HCT116 (cell line): ENCODE measurements around the gene NDRG3. TPM values are rescaled to one million over a fixed set of nuclear protein-coding genes. Genes with fewer than 3 reads are reported as not detected.

Experiments
- ATAC-seq: fragments of 200-7000 bp; cut with Tn5 transposase; 2 replicates; pipeline ENCODE4 v1.9.1; 2020; ENCODE audit warnings: mild to moderate bottlenecking, moderate library complexity
- BruUV-seq: library from RNA; stranded (reverse); fragments of 400-500 nt; replicated peaks from 2 replicates; lab custom pipeline; 2021; lab: Mats Ljungman, UMichigan
- CTCF ChIA-PET: fragments of 300-600 bp; sonication (Branson Sonifier 250); formaldehyde crosslinking; loops from one replicate; lab custom pipeline; 2021; ENCODE audit warnings: antibody characterized with exemption; lab: Charles Lee
- POLR2A ChIA-PET: fragments of 300-600, 350-600 bp; sonication (Branson Sonifier 250); formaldehyde crosslinking; loops from one replicate; lab custom pipeline; 2021; ENCODE audit warnings: antibody characterized with exemption; lab: Charles Lee
- RAD21 ChIA-PET, 2 experiments: fragments of 300-600 bp; sonication (Branson Sonifier 250); formaldehyde crosslinking; loops; one replicate each; lab custom pipeline; 2023; ENCODE audit warnings: low total read pairs in 2 of 2; ENCODE audit not compliant: uncharacterized antibody in 2 of 2, unreplicated experiment in 2 of 2, low non-redundant PET in 1 of 2; lab: Charles Lee
- DNase-seq: peaks from one replicate; pipeline ENCODE4 v3.0.0-alpha.2; 2010; ENCODE audit warnings: low read depth, low spot score
- H2AFZ ChIP-seq: fragments of 200-600 bp; shearing (Covaris generic), sonication (generic); 2 replicates; pipeline ENCODE4 v1.6.1; 2017; ENCODE audit warnings: low read depth, mixed run types, mixed read lengths, antibody characterized with exemption, low read length; ENCODE audit not compliant: poor library complexity, severe bottlenecking
- H3K27ac ChIP-seq: 2 replicates; pipeline ENCODE4 v1.5.1; 2012; ENCODE audit warnings: low read depth, low read length
- H3K27me3 ChIP-seq: fragments of 200-600 bp; sonication (generic); 2 replicates; pipeline ENCODE4 v1.6.1; 2016; ENCODE audit warnings: mixed run types, low read length, mixed read lengths; ENCODE audit not compliant: insufficient read depth
- H3K36me3 ChIP-seq, 2 experiments: fragments of 200-500 bp in 1 of 2; fragments of 200-600 bp in 1 of 2; sonication (Bioruptor generic) in 1 of 2; sonication (generic) in 1 of 2; 2 replicates each; pipeline versions ENCODE4 v1.5.1 to v1.6.1; 2014 to 2016; ENCODE audit warnings: low read length in 2 of 2, inconsistent platforms in 1 of 2, mixed read lengths in 1 of 2, mixed run types in 1 of 2; ENCODE audit not compliant: insufficient read depth in 2 of 2, control insufficient read depth in 1 of 2
- H3K4me1 ChIP-seq, 2 experiments: fragments of 200-600 bp in 1 of 2; sonication (generic) in 1 of 2; 2 replicates each; pipeline versions ENCODE4 v1.5.1 to v1.6.1; 2012 to 2017; ENCODE audit warnings: low read length in 2 of 2, inconsistent platforms in 1 of 2, mild to moderate bottlenecking in 1 of 2, mixed read lengths in 1 of 2, mixed run types in 1 of 2, moderate library complexity in 1 of 2; ENCODE audit not compliant: insufficient read depth in 2 of 2, control insufficient read depth in 1 of 2
- H3K4me2 ChIP-seq: fragments of 200-600 bp; sonication (generic); 2 replicates; pipeline ENCODE4 v1.6.1; 2017; ENCODE audit warnings: mixed run types, low read length, mixed read lengths
- H3K4me3 ChIP-seq, 2 experiments: fragments of 200-600 bp in 1 of 2; sonication (generic) in 1 of 2; replicated peaks in 1 of 2; 2 replicates each; pipeline ENCODE4 v1.5.1; 2011 to 2016; ENCODE audit warnings: low read length in 2 of 2, control low read depth in 1 of 2, low read depth in 1 of 2, mild to moderate bottlenecking in 1 of 2, mixed read lengths in 1 of 2, mixed run types in 1 of 2
- H3K79me2 ChIP-seq: fragments of 200-600 bp; sonication (generic); 2 replicates; pipeline ENCODE4 v1.6.1; 2017; ENCODE audit warnings: mild to moderate bottlenecking, mixed run types, low read length, moderate library complexity, mixed read lengths; ENCODE audit not compliant: insufficient read depth
- H3K9ac ChIP-seq: fragments of 200-600 bp; sonication (generic); 2 replicates; pipeline ENCODE4 v1.6.1; 2016; ENCODE audit warnings: low read length, mixed read lengths
- H3K9me2 ChIP-seq: fragments of 200-600 bp; sonication (generic), shearing (Covaris generic); 2 replicates; pipeline ENCODE4 v1.6.1; 2017; ENCODE audit warnings: mixed run types, mild to moderate bottlenecking, moderate library complexity; ENCODE audit not compliant: insufficient read depth
- H3K9me3 ChIP-seq, 2 experiments: fragments of 200-500 bp in 1 of 2; fragments of 200-600 bp in 1 of 2; sonication (Bioruptor generic) in 1 of 2; sonication (generic) in 1 of 2; 2 replicates each; pipeline ENCODE4 v1.6.1; 2014 to 2017; ENCODE audit warnings: low read length in 2 of 2, mixed read lengths in 2 of 2, inconsistent platforms in 1 of 2, low read depth in 1 of 2, mild to moderate bottlenecking in 1 of 2, mixed run types in 1 of 2, moderate library complexity in 1 of 2; ENCODE audit not compliant: control insufficient read depth in 1 of 2, insufficient read depth in 1 of 2
- H4K20me1 ChIP-seq: fragments of 200-600 bp; sonication (generic), shearing (Covaris generic); 2 replicates; pipeline ENCODE4 v1.6.1; 2017; ENCODE audit warnings: mixed run types, mild to moderate bottlenecking, moderate library complexity; ENCODE audit not compliant: insufficient read depth
- CBX3 ChIP-seq: IDR thresholded peaks from 2 replicates; pipeline ENCODE4 v1.6.1; 2012; ENCODE audit warnings: low read depth
- CEBPB ChIP-seq: IDR thresholded peaks from 2 replicates; pipeline ENCODE4 v1.6.1; 2012; ENCODE audit warnings: low read depth
- CTCF ChIP-seq, 3 experiments: fragments of 200-600 bp in 1 of 3; sonication (generic) in 1 of 3; IDR thresholded peaks in 2 of 3; conservative IDR thresholded peaks in 1 of 3; 2 replicates each; pipeline ENCODE4 v1.5.1; 2012 to 2017; ENCODE audit warnings: low read depth in 2 of 3, low read length in 2 of 3, antibody characterized with exemption in 1 of 3, borderline replicate concordance in 1 of 3, control low read depth in 1 of 3, mild to moderate bottlenecking in 1 of 3, mixed read lengths in 1 of 3, mixed run types in 1 of 3, moderate library complexity in 1 of 3; ENCODE audit not compliant: insufficient read depth in 1 of 3
- EGR1 ChIP-seq: IDR thresholded peaks from 2 replicates; pipeline ENCODE4 v1.6.1; 2012; ENCODE audit warnings: low read depth
- EZH2phosphoT487 ChIP-seq: fragments of 200-600 bp; IDR thresholded peaks from 2 replicates; pipeline ENCODE4 v1.6.1; 2018; ENCODE audit warnings: antibody characterized with exemption, borderline replicate concordance
- FOSL1 ChIP-seq: IDR thresholded peaks from 2 replicates; pipeline ENCODE4 v1.6.1; 2012; ENCODE audit warnings: low read depth
- MAX ChIP-seq: IDR thresholded peaks from 2 replicates; pipeline ENCODE4 v1.6.1; 2012
- POLR2A ChIP-seq: IDR thresholded peaks from 2 replicates; pipeline ENCODE4 v1.7.0; 2011; ENCODE audit warnings: borderline replicate concordance; ENCODE audit not compliant: insufficient read depth, insufficient read length; ENCODE audit errors: extremely low read depth
- POLR2AphosphoS5 ChIP-seq: IDR thresholded peaks from 2 replicates; pipeline ENCODE4 v1.6.1; 2011; ENCODE audit warnings: mild to moderate bottlenecking, low read depth, low read length, moderate library complexity
- RAD21 ChIP-seq: IDR thresholded peaks from 2 replicates; pipeline ENCODE4 v1.6.1; 2012; ENCODE audit warnings: low read depth, mild to moderate bottlenecking
- REST ChIP-seq: IDR thresholded peaks from 2 replicates; pipeline ENCODE4 v1.6.1; 2012; ENCODE audit warnings: low read depth
- SIN3A ChIP-seq: IDR thresholded peaks from 2 replicates; pipeline ENCODE4 v1.6.1; 2012; ENCODE audit warnings: low read depth
- SP1 ChIP-seq: IDR thresholded peaks from 2 replicates; pipeline ENCODE4 v1.6.1; 2012; ENCODE audit warnings: low read depth
- TCF7L2 ChIP-seq: IDR thresholded peaks from 2 replicates; pipeline ENCODE4 v1.7.0; 2011; ENCODE audit warnings: borderline replicate concordance, inconsistent platforms; ENCODE audit not compliant: insufficient read depth, insufficient read length; ENCODE audit errors: extremely low read depth
- YY1 ChIP-seq: IDR thresholded peaks from 2 replicates; pipeline ENCODE4 v1.6.1; 2011; ENCODE audit warnings: low read length, low read depth, moderate library complexity, mild to moderate bottlenecking; ENCODE audit not compliant: insufficient replicate concordance; ENCODE audit errors: extremely low read depth
- ZBTB33 ChIP-seq: IDR thresholded peaks from 2 replicates; pipeline ENCODE4 v1.6.1; 2011; ENCODE audit warnings: mild to moderate bottlenecking, low read length, moderate library complexity; ENCODE audit not compliant: insufficient replicate concordance; ENCODE audit errors: extremely low read depth
- ZFX ChIP-seq: fragments of 450-650 bp; IDR thresholded peaks from 2 replicates; pipeline ENCODE4 v1.6.1; 2017
- intact Hi-C: fragments of 100-400 bp; cut with micrococcal nuclease; formaldehyde crosslinking; loops from 2 replicates; pipeline ENCODE4 v1.10.0; 2022
- total RNA-seq: library from RNA; stranded (reverse); gene quantifications from one replicate; pipeline ENCODE4 v1.2.1, GENCODE V29; 2021; ENCODE audit not compliant: unreplicated experiment

NDRG3 gene
- total RNA-seq, 1 experiment from 2014 or later, result 29.3 TPM

- TF ChIP-seq SP1, result no peak
- TF ChIP-seq, all 23 proteins: peak for 0
Measured at GRCh38 chr20:36632147-36632486, 113.8 kb downstream of the NDRG3 start (continued).

- no peaks in the 10 kb centered on the region for H3K9me2 ChIP-seq
Measured at GRCh38 chr20:36631646-36632045, 114.2 kb downstream of the NDRG3 start.

More at GRCh38 chr20:36631646-36632045, 114.2 kb downstream of the NDRG3 start:
- Histone ChIP-seq H3K27ac (no peak overlapping the region), H3K9me3 (no peaks in the 10 kb centered on the region), H4K20me1 (no peaks in the 10 kb centered on the region), H3K4me2 (no peak overlapping the region), H2AFZ (no peak overlapping the region), H3K9ac (no peak overlapping the region), H3K79me2 (no peaks in the 10 kb centered on the region), H3K4me1 (no peaks in the 10 kb centered on the region), H3K27me3 (no peaks in the 10 kb centered on the region), H3K4me3 (no peak overlapping the region), H3K36me3 (no peaks in the 10 kb centered on the region)
- ChIA-PET RAD21 (no interaction called here), CTCF (no interaction called here), POLR2A (no interaction called here)
- ATAC-seq (no peak), DNase-seq (no peak)
- intact Hi-C loops, result no loop called here
- BruUV-seq, result no TSS peak
- TF ChIP-seq POLR2AphosphoS5 (no peak), FOSL1 (no peak), EGR1 (no peak), SP1 (no peak), POLR2A (no peak), YY1 (no peak), REST (no peak), CEBPB (no peak), TCF7L2 (no peak), CBX3 (no peak), EZH2phosphoT487 (no peak), ZBTB33 (no peak), CTCF (IDR thresholded peaks at IDR 0.05 in 2 of 3, conservative IDR thresholded peaks at IDR 0.05 in 1 of 3; ENCODE audit: borderline replicate concordance in 1 of 3, insufficient read depth in 1 of 3, low read depth in 2 of 3, low read length in 2 of 3) (no peak), RAD21 (no peak), MAX (no peak), SIN3A (no peak), ZFX (no peak)
